OCI-LY3 (cell line): ENCODE results near the gene ZNF12.
"Not testable (repeated sequence)": the region's sequence is repeated elsewhere in the genome, so short reads cannot be mapped to it uniquely, and the experiment has no call there.

Experiments used
- H2AFZ ChIP-seq: fragments of 200-600, 300-600 bp; shearing (Covaris generic); 2 replicates; pipeline ENCODE4 v1.6.0; 2014; ENCODE audit warnings: antibody characterized with exemption, low read depth, low read length
- H3K27ac ChIP-seq: fragments of 200-600, 300-600 bp; sonication (generic); 2 replicates; pipeline ENCODE4 v1.5.1; 2014; ENCODE audit warnings: mild to moderate bottlenecking, low read length, moderate library complexity, mixed read lengths
- H3K27me3 ChIP-seq: fragments of 200-600, 300-600 bp; sonication (generic); 2 replicates; pipeline ENCODE4 v1.6.1; 2014; ENCODE audit warnings: low read depth, low read length, mixed read lengths
- H3K36me3 ChIP-seq: fragments of 200-600, 300-600 bp; sonication (generic); replicated peaks from 2 replicates; pipeline ENCODE3; 2014; ENCODE audit warnings: low read depth, low read length, mixed read lengths
- H3K4me1 ChIP-seq: fragments of 300-600, 200-600 bp; sonication (generic); 2 replicates; pipeline ENCODE4 v1.6.1; 2014; ENCODE audit warnings: low read length, mixed read lengths
- H3K4me2 ChIP-seq: fragments of 200-600, 300-600 bp; sonication (generic); 2 replicates; pipeline ENCODE4 v1.6.1; 2014; ENCODE audit warnings: low read length, mixed read lengths
- H3K4me3 ChIP-seq: fragments of 300-600, 200-600 bp; sonication (generic); 2 replicates; pipeline ENCODE4 v1.5.1; 2014; ENCODE audit warnings: antibody characterized with exemption, mild to moderate bottlenecking, low read length, moderate library complexity
- H3K79me2 ChIP-seq: fragments of 300-600, 200-600 bp; shearing (Covaris generic); 2 replicates; pipeline ENCODE4 v1.6.1; 2014; ENCODE audit warnings: mild to moderate bottlenecking, low read length, mixed read lengths
- H3K9ac ChIP-seq: fragments of 300-600, 200-600 bp; shearing (Covaris generic); 2 replicates; pipeline ENCODE4 v1.6.0; 2014; ENCODE audit warnings: mild to moderate bottlenecking, low read length, moderate library complexity
- H3K9me3 ChIP-seq: fragments of 200-600, 300-600 bp; shearing (Covaris generic); 2 replicates; pipeline ENCODE4 v1.6.1; 2014; ENCODE audit warnings: low read length, mixed read lengths; ENCODE audit not compliant: insufficient read depth
- H4K20me1 ChIP-seq: fragments of 200-600, 300-600 bp; sonication (generic); 2 replicates; pipeline ENCODE4 v1.6.1; 2016; ENCODE audit warnings: low read length, mixed read lengths; ENCODE audit not compliant: insufficient read depth
- CTCF ChIP-seq: fragments of 200-600, 300-600 bp; sonication (generic); IDR thresholded peaks from 2 replicates; pipeline ENCODE4 v1.5.1; 2014; ENCODE audit warnings: antibody characterized with exemption, low read length, low read depth
- EZH2phosphoT487 ChIP-seq: fragments of 200-600 bp; shearing (Covaris generic); IDR thresholded peaks from 2 replicates; pipeline ENCODE4 v1.6.1; 2018; ENCODE audit warnings: antibody characterized with exemption, mixed run types, low read depth

ZNF12 gene

GRCh38 chr7:6675807-6676405, 30.8 kb downstream of the ZNF12 start:
- H3K4me2 ChIP-seq = no peak overlapping the region
- H3K79me2 ChIP-seq = no peaks in the 10 kb centered on the region
- no peak overlapping the region for H3K9ac ChIP-seq
- H3K27me3 ChIP-seq = no peaks in the 10 kb centered on the region
- H2AFZ ChIP-seq = no peak overlapping the region
- H4K20me1 ChIP-seq = no peaks in the 10 kb centered on the region
- no peaks in the 10 kb centered on the region for H3K36me3 ChIP-seq
- TF ChIP-seq EZH2phosphoT487 (no peak), CTCF (no peak)
- H3K4me3 ChIP-seq = no peak overlapping the region
- no peak overlapping the region for H3K27ac ChIP-seq
- H3K9me3 ChIP-seq = peaks cover 11% of the 10 kb centered on the region
- no peaks in the 10 kb centered on the region for H3K4me1 ChIP-seq

DNA sequence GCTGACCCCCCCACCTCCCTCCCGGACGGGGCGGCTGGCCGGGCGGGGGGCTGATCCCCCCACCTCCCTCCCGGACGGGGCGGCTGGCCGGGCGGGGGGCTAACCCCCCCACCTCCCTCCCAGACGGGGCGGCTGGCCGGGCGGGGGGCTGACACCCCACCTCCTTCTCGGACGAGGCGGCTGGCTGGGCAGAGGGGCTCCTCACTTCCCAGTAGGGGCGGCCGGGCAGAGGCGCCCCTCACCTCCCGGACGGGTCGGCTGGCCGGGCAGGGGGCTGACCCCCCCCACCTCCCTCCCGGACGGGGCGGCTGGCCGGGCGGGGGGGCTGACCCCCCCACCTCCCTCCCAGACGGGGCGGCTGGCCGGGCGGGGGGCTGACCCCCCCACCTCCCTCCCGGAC, 35.9 kb downstream of the ZNF12 start:
- not testable (repeated sequence) for H3K27me3 ChIP-seq, H3K36me3 ChIP-seq, H3K4me2 ChIP-seq, H2AFZ ChIP-seq, H3K4me1 ChIP-seq, H3K79me2 ChIP-seq, H3K9ac ChIP-seq, H3K27ac ChIP-seq, H3K4me3 ChIP-seq, H4K20me1 ChIP-seq, H3K9me3 ChIP-seq

DNA sequence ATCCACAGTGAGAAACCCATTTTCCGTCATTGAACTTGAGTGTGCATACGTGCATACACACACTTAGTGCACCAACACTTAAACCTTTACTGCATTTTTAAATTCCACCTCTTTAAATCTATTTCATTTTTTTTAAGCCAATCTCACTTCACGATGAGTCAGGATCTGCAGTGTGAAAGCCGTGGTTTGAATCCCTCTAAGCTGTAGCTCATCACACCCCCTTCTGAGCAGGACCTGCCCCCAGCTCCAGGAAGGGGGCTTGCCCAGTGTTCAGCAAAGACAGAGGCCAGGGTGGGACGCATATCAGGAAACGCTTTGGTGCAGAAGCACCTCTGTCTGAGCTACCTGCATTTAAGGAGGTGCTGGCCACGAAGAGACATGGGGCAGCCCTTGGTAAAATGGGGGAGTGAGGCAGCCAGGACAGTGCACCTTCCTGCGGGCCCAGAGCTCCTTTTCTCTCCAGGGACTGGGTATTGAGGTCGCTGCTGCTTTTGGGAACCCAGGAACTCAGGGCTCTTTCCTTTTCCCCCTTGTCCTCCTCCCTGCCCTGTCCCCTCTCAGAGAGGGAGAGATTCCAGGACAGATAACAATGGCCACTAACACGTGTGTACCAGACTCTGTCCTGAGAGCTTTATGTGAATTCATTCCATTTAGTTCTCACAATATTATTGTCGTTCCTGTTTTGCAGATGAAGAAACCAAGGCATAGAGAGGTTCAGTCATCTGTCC, 48.0 kb downstream of the ZNF12 start:
- Histone ChIP-seq H3K36me3 (peaks cover 14% of the 10 kb centered on the region), H3K9ac (no peak overlapping the region), H3K79me2 (no peaks in the 10 kb centered on the region), H3K4me3 (no peak overlapping the region), H4K20me1 (no peaks in the 10 kb centered on the region), H2AFZ (no peak overlapping the region), H3K9me3 (no peaks in the 10 kb centered on the region), H3K27me3 (no peaks in the 10 kb centered on the region), H3K4me2 (no peak overlapping the region), H3K27ac (no peak overlapping the region), H3K4me1 (no peaks in the 10 kb centered on the region)
- TF ChIP-seq EZH2phosphoT487 = no peak
- TF ChIP-seq CTCF = no peak

DNA sequence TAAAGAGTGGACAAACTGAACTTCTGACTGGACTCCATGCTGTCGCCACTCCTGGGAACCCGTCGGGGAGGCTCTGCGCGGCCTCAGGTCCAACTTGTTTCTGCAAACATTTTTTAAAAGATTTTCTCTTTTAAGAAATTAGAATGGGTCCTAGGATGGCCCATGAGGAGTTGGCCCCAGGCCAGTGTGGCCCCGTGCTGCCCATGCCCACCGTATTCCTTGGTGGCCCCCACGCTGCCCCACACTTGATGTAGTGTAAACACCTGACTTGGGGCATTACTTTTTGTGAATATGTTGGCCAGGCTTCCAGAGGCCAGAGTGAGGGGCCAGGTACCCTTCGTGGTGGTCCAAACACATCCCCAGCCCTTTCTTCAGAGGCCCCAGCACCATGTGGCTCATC, 50.3 kb downstream of the ZNF12 start:
- Histone ChIP-seq H3K9me3 (no peaks in the 10 kb centered on the region), H3K27ac (no peak overlapping the region), H2AFZ (no peak overlapping the region), H4K20me1 (no peaks in the 10 kb centered on the region), H3K9ac (no peak overlapping the region), H3K36me3 (peaks cover 31% of the 10 kb centered on the region), H3K79me2 (no peaks in the 10 kb centered on the region), H3K27me3 (no peaks in the 10 kb centered on the region), H3K4me1 (no peaks in the 10 kb centered on the region), H3K4me2 (no peak overlapping the region), H3K4me3 (no peak overlapping the region)
- TF ChIP-seq CTCF (no peak), EZH2phosphoT487 (no peak)
